Caki2 (cell line): ENCODE results near the gene GALNT10. TPM values are rescaled to one million over a fixed set of nuclear protein-coding genes. Genes with fewer than 3 reads are reported as not detected.

Experiments used
- DNase-seq: peaks from one replicate; pipeline ENCODE4 v3.0.0-alpha.2; 2015; ENCODE audit warnings: low read depth
- in situ Hi-C: cut with HindIII; loops from 2 replicates; pipeline ENCODE4 v1.10.0; 2016; ENCODE audit warnings: low sequenced_read_pairs, low pct_unique_long_range_greater_than_20kb, mixed read lengths
- total RNA-seq: library from RNA; depleted of rRNA; stranded (reverse); fragments of >200 nt; shearing (Covaris generic); gene quantifications from 2 replicates; pipeline ENCODE4 v1.2.3, GENCODE V29; 2014; ENCODE audit warnings: low replicate concordance

Gene GALNT10
- total RNA-seq, 1 experiment from 2014 or later, result 19.8 TPM

GRCh38 chr5:154199671-154200220, 9.2 kb downstream of the GALNT10 start:
- no peak for DNase-seq
- in situ Hi-C loops, result no loop called here

- in situ Hi-C loops, result no loop called here
- no peak for DNase-seq
Observed at GRCh38 chr5:154200221-154200620, 9.7 kb downstream of the GALNT10 start.

- in situ Hi-C loops, result no loop called here
- DNase-seq, result no peak
Observed at GRCh38 chr5:154201108-154201769, 10.7 kb downstream of the GALNT10 start.

GRCh38 chr5:154202379-154203260, 12.1 kb downstream of the GALNT10 start:
- DNase-seq, result no peak
- in situ Hi-C loops, result no loop called here

- in situ Hi-C loops, result no loop called here
Observed at GRCh38 chr5:154203798-154204578, 13.5 kb downstream of the GALNT10 start.

GRCh38 chr5:154205441-154206117, 15.0 kb downstream of the GALNT10 start:
- in situ Hi-C loops, result no loop called here
- no peak for DNase-seq

More at GRCh38 chr5:154203798-154204578, 13.5 kb downstream of the GALNT10 start:
- no peak for DNase-seq

GRCh38 chr5:154206311-154206710, 15.8 kb downstream of the GALNT10 start:
- in situ Hi-C loops, result no loop called here
- no peak for DNase-seq

GRCh38 chr5:154207204-154207603, 16.7 kb downstream of the GALNT10 start:
- DNase-seq, result no peak
- in situ Hi-C loops, result no loop called here

GRCh38 chr5:154209591-154210081, 19.1 kb downstream of the GALNT10 start:
- in situ Hi-C loops, result no loop called here
- DNase-seq, result no peak

GRCh38 chr5:154210163-154210562, 19.6 kb downstream of the GALNT10 start:
- in situ Hi-C loops, result no loop called here
- no peak for DNase-seq

- in situ Hi-C loops, result no loop called here
- DNase-seq, result no peak
Observed at GRCh38 chr5:154211641-154212390, 21.3 kb downstream of the GALNT10 start.

- DNase-seq, result no peak
- in situ Hi-C loops, result no loop called here
Observed at GRCh38 chr5:154213592-154213991, 23.1 kb downstream of the GALNT10 start.

- in situ Hi-C loops, result no loop called here
- DNase-seq, result no peak
Observed at GRCh38 chr5:154214371-154215106, 24.0 kb downstream of the GALNT10 start.

- in situ Hi-C loops, result no loop called here
- DNase-seq, result no peak
Observed at GRCh38 chr5:154215571-154216325, 25.2 kb downstream of the GALNT10 start.

- no peak for DNase-seq
- in situ Hi-C loops, result no loop called here
Observed at GRCh38 chr5:154217462-154217861, 26.9 kb downstream of the GALNT10 start.

GRCh38 chr5:154218786-154219185, 28.3 kb downstream of the GALNT10 start:
- in situ Hi-C loops, result no loop called here
- DNase-seq, result no peak
